GM23248 (cell line): ENCODE measurements around the gene NOBOX.
"Not testable (repeated sequence)": the region's sequence is repeated elsewhere in the genome, so short reads cannot be mapped to it uniquely, and the experiment has no call there.

Source experiments
- EZH2 ChIP-seq: fragments of 200-600 bp; sonication (generic); IDR thresholded peaks from 2 replicates; pipeline ENCODE4 v1.6.1; 2018; ENCODE audit warnings: antibody characterized with exemption, mild to moderate bottlenecking; ENCODE audit not compliant: insufficient read depth, poor library complexity, severe bottlenecking
- EZH2phosphoT487 ChIP-seq: fragments of 200-600 bp; sonication (generic); IDR thresholded peaks from 2 replicates; pipeline ENCODE4 v1.6.1; 2018; ENCODE audit warnings: antibody characterized with exemption, moderate library complexity, mild to moderate bottlenecking, low read depth; ENCODE audit not compliant: insufficient read depth

- not testable (repeated sequence) for TF ChIP-seq EZH2, EZH2phosphoT487
These were observed 48.2 kb downstream of the NOBOX start, which contains the start of gene ARHGEF5 for GRCh38 chr7:144355176-144355822.
